GM12878 (cell line): Measurements from ENCODE around the gene ANKRD33B.

ENCODE experiments used
- CREM ChIP-seq: IDR thresholded peaks from 2 replicates; pipeline ENCODE4 v1.6.1; 2014; ENCODE audit warnings: antibody characterized with exemption, low read depth
- MYC ChIP-seq: IDR thresholded peaks from 2 replicates; pipeline ENCODE4 v1.6.1; 2011; ENCODE audit warnings: mild to moderate bottlenecking, low read length, moderate library complexity, inconsistent platforms; ENCODE audit not compliant: insufficient read depth, insufficient replicate concordance, insufficient read length, severe bottlenecking
- POLR2AphosphoS5 ChIP-seq: IDR thresholded peaks from 2 replicates; pipeline ENCODE4 v1.6.1; 2011; ENCODE audit warnings: mild to moderate bottlenecking, low read length, inconsistent platforms
- STAT3 ChIP-seq: IDR thresholded peaks from 2 replicates; pipeline ENCODE4 v1.6.1; 2011; ENCODE audit warnings: low read depth, low read length, improper control_type of control experiment
- TF ChIP-seq, protein P1 (sequence below), 3 experiments: IDR thresholded peaks in 2 of 3; conservative IDR thresholded peaks in 1 of 3; 2 replicates each; pipeline ENCODE4 v1.5.1; 2011; ENCODE audit warnings: low read depth in 3 of 3, low read length in 3 of 3, mild to moderate bottlenecking in 3 of 3, control low read depth in 2 of 3, moderate library complexity in 2 of 3, inconsistent platforms in 1 of 3, mixed read lengths in 1 of 3; ENCODE audit not compliant: control insufficient read depth in 2 of 3, insufficient read depth in 1 of 3; ENCODE audit errors: extremely low read depth in 1 of 3
- TF ChIP-seq, protein P2 (sequence below): IDR thresholded peaks from 2 replicates; pipeline ENCODE4 v1.6.1; 2011; ENCODE audit warnings: borderline replicate concordance, low read depth, mild to moderate bottlenecking, moderate library complexity, mixed read lengths, low read length; ENCODE audit not compliant: insufficient read depth; ENCODE audit errors: extremely low read length
- TF ChIP-seq, protein P3 (sequence below): fragments of 450-650 bp; IDR thresholded peaks from 2 replicates; pipeline ENCODE4 v1.6.1; 2014; ENCODE audit warnings: mild to moderate bottlenecking

DNA sequence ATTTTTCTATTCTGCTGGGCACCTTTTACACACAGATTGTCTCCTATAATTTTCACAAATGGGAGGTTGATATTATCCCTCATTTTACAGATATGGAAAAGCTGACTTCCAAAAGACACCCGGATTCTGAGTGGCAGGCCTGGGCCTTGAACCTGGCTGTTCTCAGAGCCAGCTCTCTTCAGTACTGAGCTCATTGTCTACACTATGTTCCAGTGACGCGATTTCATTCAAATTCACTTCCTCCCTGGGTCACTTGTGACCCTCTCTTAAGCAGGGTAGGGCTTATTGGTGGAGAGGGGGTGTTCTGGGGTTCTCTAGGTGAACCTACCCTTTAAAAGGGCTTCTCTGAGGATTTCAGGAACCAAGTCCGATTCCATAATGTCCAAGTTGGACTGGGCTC is 70.2 kb downstream of the ANKRD33B start:
- no peak for TF ChIP-seq CREM
- TF ChIP-seq, protein P1, sequence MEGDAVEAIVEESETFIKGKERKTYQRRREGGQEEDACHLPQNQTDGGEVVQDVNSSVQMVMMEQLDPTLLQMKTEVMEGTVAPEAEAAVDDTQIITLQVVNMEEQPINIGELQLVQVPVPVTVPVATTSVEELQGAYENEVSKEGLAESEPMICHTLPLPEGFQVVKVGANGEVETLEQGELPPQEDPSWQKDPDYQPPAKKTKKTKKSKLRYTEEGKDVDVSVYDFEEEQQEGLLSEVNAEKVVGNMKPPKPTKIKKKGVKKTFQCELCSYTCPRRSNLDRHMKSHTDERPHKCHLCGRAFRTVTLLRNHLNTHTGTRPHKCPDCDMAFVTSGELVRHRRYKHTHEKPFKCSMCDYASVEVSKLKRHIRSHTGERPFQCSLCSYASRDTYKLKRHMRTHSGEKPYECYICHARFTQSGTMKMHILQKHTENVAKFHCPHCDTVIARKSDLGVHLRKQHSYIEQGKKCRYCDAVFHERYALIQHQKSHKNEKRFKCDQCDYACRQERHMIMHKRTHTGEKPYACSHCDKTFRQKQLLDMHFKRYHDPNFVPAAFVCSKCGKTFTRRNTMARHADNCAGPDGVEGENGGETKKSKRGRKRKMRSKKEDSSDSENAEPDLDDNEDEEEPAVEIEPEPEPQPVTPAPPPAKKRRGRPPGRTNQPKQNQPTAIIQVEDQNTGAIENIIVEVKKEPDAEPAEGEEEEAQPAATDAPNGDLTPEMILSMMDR (IDR thresholded peaks at IDR 0.05 in 2 of 3, conservative IDR thresholded peaks at IDR 0.05 in 1 of 3; ENCODE audit: control insufficient read depth in 2 of 3, extremely low read depth in 1 of 3, insufficient read depth in 1 of 3, low read depth in 3 of 3, low read length in 3 of 3) = no peak
- TF ChIP-seq, protein P2, sequence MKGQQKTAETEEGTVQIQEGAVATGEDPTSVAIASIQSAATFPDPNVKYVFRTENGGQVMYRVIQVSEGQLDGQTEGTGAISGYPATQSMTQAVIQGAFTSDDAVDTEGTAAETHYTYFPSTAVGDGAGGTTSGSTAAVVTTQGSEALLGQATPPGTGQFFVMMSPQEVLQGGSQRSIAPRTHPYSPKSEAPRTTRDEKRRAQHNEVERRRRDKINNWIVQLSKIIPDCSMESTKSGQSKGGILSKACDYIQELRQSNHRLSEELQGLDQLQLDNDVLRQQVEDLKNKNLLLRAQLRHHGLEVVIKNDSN = no peak
- TF ChIP-seq POLR2AphosphoS5 = peak; percentile 16; the same call in 1 of the 2 replicates
- no peak for TF ChIP-seq STAT3
- TF ChIP-seq, protein P3, sequence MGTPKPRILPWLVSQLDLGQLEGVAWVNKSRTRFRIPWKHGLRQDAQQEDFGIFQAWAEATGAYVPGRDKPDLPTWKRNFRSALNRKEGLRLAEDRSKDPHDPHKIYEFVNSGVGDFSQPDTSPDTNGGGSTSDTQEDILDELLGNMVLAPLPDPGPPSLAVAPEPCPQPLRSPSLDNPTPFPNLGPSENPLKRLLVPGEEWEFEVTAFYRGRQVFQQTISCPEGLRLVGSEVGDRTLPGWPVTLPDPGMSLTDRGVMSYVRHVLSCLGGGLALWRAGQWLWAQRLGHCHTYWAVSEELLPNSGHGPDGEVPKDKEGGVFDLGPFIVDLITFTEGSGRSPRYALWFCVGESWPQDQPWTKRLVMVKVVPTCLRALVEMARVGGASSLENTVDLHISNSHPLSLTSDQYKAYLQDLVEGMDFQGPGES = no peak
- TF ChIP-seq MYC = no peak
